Inflammatory macrophage treated with lipopolysaccharide for 4 hours (primary cell): Measurements from ENCODE around the gene ACTR3.
"Not testable (repeated sequence)": the region's sequence is repeated elsewhere in the genome, so short reads cannot be mapped to it uniquely, and the experiment has no call there.

Experiments used
- DNase-seq: peaks from one replicate; pipeline ENCODE4 v3.0.0-alpha.2; 2020

ACTR3 gene

DNA sequence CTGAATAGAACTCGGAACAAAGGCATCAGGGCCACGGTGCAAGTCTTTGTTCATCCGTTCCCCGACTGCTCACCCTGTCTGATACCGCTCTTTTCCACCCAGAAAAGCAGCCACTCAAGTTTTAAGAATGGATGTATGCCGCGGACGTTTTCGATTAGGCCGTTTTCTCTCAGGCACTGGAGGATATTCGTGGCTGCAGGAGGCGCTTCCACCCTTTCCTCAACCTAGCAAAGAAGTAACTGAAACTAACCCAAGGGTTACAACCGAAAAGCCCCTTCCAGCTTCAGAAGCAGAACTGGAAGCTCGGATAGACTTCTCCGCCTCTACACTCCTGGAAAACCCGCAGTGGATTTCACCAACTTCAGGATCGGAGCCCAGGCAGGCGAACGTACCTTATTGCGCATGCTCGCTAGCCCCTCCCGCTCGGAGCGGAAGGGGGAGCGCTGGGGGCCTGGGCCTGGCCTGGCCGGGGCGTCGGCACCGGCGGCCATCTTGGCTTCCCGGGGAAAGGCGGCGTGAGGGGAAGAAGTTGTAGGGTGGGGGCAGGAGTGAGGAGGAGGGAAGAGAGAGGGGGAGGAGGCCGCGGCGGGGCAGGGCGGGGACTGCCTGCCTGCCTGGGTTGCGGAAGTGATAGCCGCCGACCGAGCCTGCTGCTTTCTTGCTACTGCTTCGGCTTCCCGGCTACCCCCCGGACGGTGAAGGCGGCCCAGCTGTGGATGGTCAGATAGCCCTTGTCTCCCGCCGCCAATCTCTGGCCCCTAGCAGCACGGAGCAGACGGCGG lies at the start of gene ACTR3:
TSS of gene ACTR3 (plus strand) at position 619 of the 782 bp plus-strand sequence. CDS start 191 bp downstream, outside the sequence.
- peak; percentile 99 for DNase-seq

DNA sequence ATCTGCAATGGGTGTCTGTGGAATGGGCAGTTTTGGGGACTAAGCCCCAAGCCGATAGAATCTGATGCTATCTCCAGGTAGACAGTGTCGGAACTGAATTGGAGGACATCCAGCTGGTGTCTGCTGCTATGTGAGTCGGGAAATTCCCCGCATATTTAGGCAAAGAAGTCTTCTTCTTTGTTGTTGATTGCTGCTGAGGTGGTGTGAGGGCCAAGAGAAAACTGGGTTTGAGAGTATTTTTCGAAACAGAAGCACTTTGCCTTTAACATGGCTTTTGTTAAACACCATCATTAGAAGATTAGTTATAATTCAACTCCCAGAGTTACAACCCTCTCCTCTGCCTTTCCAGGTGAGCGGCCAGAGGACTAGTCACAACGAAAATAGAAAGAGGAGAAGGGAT lies 49.4 kb upstream of the ACTR3 start:
- no peak for DNase-seq

DNA sequence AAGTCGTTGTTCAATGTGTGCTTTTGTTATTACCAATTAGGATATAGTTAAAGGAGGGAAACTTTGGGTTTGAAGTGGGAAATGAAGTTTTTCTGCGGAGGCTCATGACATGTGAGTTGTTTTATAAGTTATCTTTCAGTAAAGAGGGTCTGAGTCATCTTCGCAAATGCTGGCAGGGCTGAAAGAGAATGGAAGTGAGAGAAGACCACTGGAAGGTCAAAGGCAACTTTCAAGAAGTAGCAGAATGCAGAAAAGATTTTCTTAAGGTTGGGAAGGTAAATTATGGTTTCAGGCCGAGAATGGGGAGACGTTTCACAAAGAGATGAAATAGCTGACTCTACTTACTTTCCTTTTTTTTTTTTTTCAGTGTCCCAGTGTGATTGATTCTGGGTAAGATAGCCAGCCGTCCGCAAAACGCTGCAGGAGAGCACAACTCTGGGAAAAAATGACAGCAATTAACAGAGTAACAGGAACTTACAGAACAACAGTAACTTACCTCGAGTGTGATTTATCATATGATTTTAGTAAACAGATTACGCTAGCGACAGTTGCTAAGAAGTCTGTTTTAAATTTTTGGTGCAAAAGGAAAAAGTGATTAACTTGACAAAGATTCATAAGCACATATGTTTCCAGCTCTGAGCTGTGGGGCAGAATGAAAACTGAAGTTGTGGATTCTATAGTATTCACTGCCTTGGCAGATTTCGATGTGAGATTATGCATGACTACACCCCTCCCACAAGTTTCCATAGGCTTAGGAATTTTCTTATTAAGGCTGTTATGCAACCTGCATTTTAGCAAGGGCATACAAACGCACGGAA lies 46.8 kb upstream of the ACTR3 start:
- DNase-seq: no peak

DNA sequence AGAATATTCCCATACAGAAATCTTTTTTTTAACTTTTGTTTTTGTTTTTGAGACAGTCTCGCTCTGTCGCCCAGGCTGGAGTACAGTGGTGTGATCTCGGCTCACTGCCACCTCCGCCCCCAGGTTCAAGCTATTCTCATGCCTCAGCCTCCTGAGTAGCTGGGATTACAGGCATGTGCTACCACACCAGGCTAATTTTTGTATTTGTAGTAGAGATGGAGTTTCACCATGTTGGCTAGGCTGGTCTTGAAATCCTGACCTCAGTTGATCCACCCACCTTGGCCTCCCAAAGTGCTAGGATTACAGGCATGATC lies 46.2 kb upstream of the ACTR3 start:
- not testable (repeated sequence) for DNase-seq

DNA sequence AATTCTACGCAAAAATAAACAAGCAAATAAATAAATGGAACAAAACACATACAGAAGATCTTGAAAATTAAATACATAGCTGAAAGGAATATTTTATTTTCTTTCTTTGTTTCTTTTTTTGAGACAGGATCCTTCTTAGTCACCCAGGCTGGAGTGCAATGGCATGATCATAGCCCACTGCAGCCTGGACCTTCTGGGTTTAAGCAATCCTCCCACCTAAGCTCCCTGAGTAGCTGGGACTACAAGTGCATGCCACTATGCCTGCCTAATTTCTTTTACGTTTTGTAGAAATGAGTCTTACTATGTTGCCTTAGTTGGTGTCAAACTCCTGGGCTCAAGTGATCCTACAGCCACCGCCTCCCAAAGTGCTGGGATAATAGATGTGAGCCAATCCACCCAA lies 44.6 kb upstream of the ACTR3 start:
- DNase-seq: peak; percentile 35

DNA sequence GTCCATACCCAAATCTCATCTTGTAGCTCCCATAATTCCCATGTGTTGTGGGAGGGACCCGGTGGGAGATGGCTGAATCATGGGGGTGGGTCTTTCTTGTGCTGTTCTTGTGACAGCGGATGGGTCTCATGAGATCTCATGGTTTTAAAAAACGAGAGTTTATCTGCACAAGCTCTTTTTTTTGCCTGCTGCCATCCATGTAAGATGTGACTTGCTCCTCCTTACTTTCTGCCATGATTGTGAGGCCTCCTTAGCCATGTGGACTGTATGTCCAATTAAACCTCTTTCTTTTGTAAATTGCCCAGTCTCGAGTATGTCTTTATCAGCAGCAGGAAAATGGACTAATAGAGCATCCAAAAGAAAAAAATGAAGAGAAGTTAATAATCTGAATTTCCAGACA lies 44.1 kb upstream of the ACTR3 start:
- not testable (repeated sequence) for DNase-seq

DNA sequence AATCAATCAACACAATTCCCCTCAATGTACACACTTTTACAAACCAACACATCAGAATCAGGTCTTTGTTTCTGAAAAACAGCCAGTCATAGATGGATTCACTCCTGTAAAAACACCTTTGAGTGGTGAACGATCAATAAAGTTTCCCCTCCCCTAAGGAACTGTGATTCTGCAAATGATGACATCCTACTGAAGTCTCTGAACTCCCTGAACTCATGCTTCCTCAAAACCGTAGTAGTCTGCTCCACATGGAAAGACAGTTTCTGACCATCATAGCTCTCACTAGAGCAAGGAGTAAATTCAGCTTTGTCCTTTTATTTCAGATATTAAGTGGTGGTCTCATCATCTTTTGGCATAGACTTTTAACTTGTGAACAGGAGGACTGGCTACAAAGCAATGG lies 43.5 kb upstream of the ACTR3 start:
- DNase-seq: peak; percentile 60

DNA sequence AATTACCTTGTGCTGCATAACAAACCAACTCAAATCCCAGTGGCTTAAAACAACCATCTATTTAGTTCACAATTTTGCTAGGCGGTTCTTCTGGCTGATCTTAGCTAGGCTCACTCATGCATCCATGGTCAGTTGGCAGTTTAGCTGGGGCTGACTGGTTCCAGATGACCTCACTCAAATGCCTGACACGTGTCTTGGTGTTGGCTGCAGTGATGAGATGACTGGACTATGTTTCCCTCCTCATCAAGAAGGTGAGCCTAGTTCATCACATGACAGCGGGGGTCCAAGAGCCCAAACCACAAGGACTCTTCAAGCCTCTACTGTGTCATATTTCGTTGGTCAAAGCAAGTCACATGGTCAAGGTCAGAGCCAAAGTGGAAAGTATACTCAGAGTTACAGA lies 42.7 kb upstream of the ACTR3 start:
- DNase-seq: peak; percentile 16

DNA sequence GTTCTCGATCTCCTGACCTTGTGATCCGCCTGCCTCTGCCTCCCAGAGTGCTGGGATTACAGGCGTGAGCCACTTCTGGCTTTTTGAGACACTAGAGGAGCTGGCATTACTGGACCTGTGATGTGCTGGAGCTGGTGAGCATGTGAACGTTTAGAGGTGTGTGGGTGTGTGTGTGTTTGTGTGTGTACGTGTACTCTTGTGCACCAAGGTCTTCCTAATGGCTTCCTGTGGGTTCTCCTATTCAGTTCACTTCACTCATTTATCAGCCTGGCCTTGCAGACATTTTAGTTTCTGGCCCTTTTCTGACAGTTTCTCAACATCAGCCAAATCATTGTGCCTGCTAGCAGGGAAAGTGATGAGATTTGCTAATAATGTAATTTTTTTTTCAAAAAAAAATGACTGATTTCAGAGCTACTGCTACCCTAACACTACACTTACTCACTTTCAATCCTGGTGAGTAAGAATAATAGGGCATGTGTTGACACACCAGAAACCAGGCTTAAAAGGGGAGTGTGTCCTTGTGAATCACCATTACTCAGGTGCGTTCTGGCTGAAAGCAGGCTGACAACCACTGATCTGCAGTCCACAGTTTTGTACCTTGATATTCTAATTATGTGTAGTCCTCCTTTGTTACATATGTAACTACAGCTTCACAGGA lies 41.0 kb upstream of the ACTR3 start:
- peak; percentile 48 for DNase-seq

DNA sequence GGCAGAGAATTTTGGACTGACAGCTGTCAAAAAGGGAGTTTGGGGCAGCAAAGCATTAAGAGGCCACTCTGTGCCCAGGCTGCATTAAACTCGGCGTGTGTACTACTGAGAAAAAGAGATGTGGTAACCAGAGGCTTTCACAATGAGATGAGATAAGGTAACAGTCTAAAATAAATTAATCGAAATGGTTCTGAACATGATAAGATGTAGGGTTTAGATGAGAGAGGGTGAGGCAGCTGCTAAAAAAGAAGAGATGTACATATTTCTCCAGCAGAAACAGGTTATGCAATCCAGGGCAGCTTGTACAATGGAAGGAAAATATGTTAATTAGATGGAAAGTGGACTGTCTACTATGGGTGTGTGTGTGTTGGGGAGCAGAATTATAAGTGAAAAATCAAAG lies 39.2 kb upstream of the ACTR3 start:
- peak; percentile 33 for DNase-seq

DNA sequence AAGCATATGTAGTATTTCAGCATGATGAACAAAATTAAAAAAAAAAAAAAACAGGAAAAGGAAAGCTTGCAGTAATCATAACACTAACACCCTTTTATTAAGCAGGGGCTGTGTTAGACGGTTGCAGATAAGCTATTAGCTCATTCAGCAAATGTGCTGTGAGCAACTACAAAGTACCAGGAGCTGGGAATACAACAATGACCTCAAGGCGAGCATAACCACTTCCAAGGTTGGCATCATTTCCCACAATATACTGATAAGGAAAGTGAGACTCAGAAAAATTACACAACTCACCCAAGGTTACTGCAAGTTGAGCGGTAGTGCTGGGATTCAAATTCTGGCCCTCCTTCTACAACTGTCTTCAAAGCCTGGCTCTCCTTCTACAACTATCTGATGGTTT lies 38.2 kb upstream of the ACTR3 start:
- DNase-seq: peak; percentile 72

DNA sequence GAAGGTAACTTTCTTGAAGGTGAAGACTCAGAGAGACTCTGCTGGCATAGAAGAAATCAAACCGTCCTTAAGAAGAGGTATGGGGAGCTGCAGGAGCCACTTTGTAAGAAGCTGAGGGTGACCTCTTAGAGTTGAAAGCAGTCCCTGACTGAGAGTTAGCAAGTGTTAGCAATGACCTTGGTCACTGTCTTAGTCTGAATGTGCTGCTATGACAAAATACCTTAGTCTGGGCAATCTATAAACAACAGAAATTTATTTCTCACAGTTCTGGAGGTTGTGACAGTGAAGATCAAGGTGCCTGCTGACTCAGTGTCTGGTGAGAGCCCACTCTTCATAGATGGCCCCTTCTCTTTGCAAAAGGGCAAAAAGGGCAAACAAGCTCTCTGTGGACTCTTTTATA lies 35.7 kb upstream of the ACTR3 start:
- no peak for DNase-seq

DNA sequence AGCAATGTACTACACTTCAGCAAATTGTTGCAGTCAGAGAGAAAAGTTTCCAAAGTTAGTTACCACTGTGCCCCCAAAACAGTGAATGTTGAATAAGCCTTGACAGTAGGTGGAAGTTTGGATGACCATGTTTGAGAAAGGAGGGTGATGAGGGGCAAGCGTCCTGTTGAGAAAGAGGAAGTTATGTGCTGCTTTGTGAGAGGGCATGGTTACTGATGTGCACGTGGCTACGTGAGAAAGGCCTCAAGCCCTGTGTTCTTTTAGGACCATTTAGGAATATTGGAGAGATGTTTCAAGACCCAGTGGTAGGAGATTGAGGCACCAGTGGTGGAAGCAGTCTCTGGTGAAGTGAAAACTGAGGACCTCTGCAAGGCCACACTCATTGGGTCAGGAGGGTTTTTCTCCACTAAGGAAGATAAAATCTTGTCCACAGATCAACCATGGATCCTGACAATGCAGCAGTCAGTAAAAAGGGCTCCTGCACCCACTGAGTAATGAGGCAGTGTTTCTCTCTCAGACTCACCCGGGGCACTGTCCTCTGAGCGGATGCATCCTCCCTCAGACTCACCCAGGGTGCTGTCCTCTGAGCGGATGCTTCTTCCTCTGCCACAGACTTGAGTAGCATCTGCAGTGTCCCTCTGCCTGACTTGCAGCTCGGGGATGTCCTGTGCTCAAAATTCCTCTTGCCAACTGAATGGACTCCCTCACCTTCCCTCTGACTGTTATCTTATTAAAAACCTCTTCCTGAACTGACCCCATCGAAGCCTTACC lies 34.7 kb upstream of the ACTR3 start:
- DNase-seq: peak; percentile 67

DNA sequence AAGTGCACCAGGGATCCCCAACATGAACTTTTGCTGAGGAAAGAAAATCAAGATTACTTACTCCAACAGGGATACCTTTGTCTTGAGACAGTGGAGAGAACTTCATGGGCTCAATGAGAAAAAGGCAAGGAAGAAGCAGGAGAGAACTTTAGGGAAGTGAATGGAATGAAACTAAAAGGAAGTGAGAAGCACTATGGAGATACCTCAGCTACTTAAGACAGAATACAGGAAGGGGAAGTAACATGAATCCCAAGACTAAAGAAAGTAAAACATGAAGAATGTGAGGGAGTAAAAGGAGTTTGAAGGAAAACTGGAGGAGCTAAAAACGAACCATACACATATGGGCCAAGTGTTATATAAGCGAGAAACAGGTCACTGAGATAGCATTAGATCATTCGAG lies 32.4 kb upstream of the ACTR3 start:
- DNase-seq: peak; percentile 87

DNA sequence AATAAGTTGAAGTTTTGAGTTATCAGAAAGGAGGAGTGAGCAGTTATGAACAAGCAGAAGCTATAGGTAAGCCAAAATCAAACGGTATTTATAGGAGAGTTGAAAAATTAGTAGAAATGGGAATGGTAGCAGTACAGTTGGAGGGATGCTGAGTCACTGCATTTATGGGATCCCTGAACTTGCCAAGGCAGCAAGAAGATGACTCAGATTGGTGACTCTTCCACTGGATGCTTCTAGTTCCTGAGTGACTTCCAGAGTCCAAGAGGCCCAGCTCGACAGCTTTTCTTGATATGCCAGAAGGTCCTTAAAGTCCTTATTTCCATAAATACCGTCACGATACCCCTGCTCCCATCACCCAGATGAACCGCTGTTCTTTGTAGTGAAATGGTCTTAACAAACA lies 31.1 kb upstream of the ACTR3 start:
- peak; percentile 93 for DNase-seq

DNA sequence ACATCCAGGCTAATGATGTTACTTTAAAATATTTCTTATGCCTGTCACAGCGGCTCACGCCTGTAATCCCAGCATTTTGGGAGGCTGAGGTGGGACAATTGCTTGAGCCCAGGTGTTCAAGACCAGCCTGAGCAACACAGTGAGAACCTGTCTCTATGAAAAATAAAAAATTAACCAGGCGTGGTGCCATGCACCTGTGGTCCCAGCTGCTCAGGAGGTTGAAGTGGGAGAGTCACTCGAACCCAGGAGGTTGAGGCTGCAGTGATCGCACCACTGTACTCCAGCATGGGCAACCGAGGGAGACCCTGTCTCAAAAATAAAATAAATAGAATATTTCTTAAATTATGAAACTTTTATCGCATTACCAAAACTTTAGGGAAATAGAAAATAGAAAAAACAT lies 28.1 kb upstream of the ACTR3 start:
- DNase-seq: no peak

DNA sequence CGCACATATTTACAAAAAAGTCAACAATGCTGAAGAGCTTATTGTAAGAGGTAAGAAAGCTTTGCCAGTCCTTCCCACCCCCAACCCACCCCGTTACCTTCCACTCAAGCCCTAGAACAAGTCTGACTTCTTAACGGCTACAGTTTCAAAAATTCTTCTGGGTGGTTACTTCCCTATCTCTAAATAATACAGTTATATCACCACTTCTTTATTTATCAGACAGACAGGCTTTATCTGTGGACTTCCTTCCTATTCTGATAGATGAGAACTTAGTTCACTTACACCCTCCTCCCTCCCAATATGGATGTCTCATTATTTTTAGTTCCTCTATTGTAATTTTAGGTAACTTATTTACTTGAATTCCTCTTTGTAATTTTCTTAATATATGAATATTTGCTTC lies 26.7 kb upstream of the ACTR3 start:
- DNase-seq: peak; percentile 82

DNA sequence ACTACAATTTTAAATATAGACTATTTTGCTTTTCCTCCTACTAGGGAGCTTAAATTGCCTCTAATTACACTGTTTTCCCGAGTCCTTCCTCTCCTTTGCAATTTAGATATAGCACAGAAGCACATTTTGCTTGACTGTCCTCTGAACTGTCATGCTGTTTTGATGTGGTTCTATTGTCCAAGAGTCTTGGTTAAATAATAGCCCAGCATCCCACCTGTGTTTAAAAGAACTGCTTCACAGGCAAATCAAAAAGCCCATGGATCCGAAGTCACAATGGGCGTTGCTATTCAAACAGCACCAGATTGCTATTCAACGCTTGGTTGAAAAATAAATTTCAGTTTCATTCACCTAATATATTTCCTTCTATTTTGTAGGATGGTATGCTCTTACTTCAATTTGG lies 22.3 kb upstream of the ACTR3 start:
- no peak for DNase-seq

DNA sequence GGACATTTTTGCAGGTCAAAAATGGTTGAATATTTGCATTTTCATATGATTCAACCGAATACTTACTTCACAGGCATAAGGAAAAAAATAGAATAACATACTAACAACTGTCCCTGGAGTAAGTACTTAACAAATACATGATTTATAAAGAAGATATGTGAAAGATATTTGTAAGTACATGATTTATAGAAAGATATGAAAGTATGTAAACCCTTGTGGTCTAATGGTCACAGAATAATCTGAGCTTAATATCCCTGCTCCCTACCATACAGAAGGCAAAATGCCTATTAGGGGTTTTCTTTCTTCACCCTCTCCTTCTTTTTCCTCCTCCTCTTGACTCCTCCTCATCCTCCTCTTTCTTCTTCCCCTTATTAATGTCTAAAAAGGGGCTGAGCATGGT lies 20.6 kb upstream of the ACTR3 start:
- DNase-seq: no peak

DNA sequence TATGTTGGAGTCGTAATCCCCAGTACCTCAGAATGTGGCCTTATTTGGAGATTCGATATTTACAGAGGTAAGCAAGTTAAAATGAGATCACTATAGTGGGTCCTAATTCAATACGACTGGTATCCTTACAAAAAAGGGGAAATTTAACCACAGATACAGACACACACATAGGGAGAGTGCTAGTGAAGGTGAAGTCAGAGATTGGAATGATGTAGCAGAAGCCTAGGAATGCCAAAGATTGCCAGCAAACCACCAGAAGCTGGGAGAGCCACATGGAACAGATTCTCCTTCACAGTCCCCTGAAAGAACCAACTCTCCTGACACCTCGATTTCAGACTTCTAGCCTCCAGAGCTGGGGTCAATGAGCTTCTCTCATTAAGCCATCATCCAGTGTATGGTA lies 17.7 kb upstream of the ACTR3 start:
- DNase-seq: no peak

DNA sequence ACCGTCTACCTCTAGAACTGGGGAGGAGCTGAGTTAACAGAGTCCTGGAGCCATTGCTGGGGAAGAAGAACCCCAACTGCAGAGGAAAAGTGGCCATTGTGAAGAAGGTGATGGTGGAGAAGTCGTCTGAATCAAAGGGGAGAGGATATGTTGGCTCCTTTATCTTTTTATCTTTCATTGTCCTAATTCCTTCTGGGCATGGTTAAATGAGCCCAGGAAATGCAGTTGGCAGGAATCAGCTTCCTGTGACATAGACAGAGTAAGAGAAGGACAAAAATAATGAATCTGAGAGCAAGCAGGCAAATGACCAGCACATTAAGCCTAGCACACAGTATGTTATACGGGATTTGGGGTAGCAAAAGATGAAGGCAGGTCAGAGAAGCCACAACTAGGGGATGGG lies 16.0 kb upstream of the ACTR3 start:
- no peak for DNase-seq

DNA sequence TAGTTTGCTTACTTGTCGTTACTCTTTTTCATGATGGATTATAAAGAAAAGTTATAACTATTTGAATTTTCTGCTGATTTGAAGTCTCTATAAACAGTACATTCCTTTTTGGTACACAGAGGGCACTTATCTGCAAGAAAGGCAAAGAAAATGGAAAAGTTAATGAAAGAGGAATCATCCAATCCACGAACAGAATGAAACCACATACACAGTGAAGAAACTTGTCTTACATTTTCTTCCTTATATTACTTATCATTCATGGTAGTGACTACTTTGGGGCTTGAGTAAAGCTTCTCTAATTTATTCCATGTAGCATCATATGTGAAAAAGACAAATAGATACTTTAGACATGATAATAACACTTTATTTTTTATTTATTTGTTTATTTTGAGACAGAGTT lies 14.8 kb upstream of the ACTR3 start:
- peak; percentile 73 for DNase-seq
